LNCAP (cell line): ENCODE measurements around the gene LRPAP1.

Experiments
- CTCF ChIP-seq: fragments of 450-650 bp; IDR thresholded peaks from 2 replicates; pipeline ENCODE4 v1.5.1; 2017; ENCODE audit warnings: mild to moderate bottlenecking

The LRPAP1 gene

DNA sequence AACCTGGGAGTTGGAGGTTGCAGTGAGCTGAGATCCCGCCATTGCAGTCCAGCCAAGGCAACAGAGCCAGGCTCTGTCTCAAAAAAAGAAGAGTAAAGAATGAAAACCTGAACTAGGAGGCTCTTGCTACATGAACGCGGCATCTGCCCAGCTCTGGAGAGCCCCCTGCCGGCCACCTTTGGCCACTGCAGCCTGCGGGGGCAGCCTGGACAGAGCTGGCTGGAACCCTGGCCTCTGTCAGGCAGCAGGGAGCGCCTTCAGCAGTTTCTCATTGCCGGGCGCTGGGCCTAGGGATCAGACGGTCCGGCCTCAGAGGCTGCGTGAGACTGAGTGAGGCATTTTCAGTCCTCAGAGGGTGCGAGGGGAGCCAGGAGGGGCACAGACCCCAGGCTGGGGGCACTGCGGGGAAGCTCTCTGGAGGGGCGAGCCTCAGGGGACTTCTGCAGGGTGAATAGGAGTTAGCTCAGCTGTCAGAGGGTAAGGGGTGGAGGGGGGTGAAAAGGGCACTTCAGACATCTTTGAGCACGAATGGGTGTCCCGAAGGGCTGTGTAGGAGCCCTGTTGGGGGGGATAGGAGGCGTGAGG, 51.6 kb downstream of the LRPAP1 start:
- TF ChIP-seq CTCF, result peak; percentile 100

DNA sequence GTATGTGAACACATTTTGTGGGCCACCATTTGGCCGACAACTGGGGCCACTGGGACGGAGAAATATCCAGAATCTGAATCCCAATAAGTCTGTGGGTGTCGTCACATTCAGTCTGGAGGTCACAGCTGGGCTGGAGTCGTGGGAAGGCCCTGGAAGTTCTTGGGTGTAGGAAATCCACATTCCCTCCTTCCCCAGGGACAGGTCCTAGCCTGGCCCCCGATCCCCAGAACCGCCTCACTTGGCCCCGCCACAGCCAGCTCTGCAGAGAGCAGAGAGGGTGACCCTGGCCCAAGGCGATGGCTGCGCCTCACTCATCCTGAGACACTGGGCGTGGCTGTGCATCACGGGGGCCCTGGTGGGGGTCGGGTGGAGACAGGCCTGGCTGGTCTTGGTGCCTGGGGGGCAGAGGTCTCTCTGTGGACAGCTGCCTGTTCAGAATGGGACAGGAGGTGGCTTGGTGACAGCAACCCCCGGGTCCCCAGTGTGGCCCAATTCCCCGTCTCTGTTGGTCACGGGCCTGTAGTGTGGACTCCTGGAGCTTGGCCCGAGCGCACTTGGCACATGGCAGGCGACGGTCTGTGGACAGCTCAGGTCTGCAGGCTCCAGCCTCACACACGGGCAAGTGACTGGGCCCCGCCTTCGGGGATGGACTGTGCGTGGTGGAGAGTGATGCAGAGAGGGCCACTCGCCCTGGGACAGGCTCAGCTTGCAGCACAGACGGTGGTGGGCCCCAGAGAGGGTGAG, 52.7 kb downstream of the LRPAP1 start:
- no peak for TF ChIP-seq CTCF

- TF ChIP-seq CTCF, result no peak
These were observed 53.5 kb downstream of the LRPAP1 start for GRCh38 chr4:3478446-3479357.

DNA sequence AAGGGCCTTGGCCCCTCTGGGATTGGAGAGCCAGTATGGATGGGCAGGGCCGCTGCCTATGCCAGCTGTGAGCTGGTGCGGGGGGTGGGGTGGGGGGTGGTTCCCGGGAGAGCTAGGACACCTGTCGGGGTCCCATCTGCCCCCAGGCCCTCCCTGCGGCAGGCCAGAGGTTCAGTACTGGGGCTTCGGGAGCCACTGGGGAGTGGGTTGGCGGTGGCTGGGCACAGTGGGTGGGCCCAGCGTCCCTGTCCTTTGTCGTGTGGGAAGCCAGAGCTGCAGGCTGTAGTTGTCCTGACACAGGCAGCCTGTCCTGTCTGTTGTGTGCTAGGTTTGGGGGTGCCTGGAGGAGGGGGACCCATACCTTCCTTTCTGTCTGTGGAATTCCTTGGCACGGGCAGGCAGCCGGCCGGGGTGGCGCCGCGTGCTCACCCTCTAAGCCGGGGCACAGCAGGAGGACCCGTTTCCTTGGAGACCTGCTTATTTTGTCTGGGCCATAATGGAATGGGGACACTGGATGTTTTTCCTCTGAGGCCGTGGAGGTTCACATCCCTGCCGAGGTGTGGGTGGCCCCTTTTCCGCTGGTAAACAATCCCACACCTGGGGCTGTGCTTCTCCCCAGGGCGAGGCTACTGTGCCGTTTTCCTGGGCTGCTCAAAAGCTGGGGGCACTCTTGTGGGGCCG, 54.3 kb downstream of the LRPAP1 start:
- no peak for TF ChIP-seq CTCF

- TF ChIP-seq CTCF, result no peak
These were observed 55.1 kb downstream of the LRPAP1 start for GRCh38 chr4:3476936-3477749.

DNA sequence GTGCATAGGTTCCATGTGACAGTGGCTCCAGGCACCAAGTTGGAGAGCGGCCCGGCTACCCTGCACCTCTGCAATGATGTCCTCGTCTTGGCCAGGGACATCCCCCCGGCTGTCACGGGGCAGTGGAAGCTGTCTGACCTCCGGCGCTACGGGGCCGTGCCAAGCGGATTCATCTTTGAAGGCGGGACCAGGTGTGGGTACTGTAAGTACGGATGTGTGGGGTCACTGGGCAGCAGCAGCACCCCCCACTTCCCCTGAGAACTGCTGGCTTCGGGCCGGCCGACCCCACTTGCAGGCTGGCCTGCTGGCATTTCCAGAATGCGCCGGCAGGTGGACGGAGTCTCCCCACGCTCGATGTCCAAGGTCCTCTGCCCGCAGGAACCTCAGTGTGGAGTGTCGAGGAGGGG, 55.9 kb downstream of the LRPAP1 start:
- no peak for TF ChIP-seq CTCF
